CD4-positive, alpha-beta T cell (primary cell): ENCODE results near the gene LAMA2. TPM values are rescaled to one million over a fixed set of nuclear protein-coding genes. Genes with fewer than 3 reads are reported as not detected.

Source experiments
- ATAC-seq: fragments of 200-7000 bp; cut with Tn5 transposase; one replicate; pipeline ENCODE4 v1.10.0; 2022; ENCODE audit warnings: mild to moderate bottlenecking; ENCODE audit not compliant: poor library complexity
- CTCF ChIA-PET: fragments of 350-600 bp; sonication (Branson Sonifier 250); formaldehyde crosslinking; loops from one replicate; lab custom pipeline; 2021; ENCODE audit warnings: antibody characterized with exemption, inconsistent platforms; lab: Charles Lee
- POLR2A ChIA-PET: fragments of 350-600 bp; sonication (Branson Sonifier 250); formaldehyde crosslinking; loops from one replicate; lab custom pipeline; 2021; ENCODE audit warnings: antibody characterized with exemption, inconsistent platforms; lab: Charles Lee
- DNase-seq, 14 experiments: peaks; one replicate each; pipeline ENCODE4 v3.0.0-alpha.2; 2013 to 2020; ENCODE audit warnings: mixed read lengths in 2 of 14
- H3K27ac ChIP-seq, 2 donors: one replicate each; pipeline versions ENCODE4 v1.5.1 to v1.7.0; 2013; ENCODE audit warnings: low read length in 2 of 2, low read depth in 1 of 2, mild to moderate bottlenecking in 1 of 2
- H3K27me3 ChIP-seq, 2 experiments: 1 replicate in 1 of 2; 2 replicates in 1 of 2; pipeline versions ENCODE4 v1.6.1 to v1.7.0; 2013; ENCODE audit warnings: low read length in 2 of 2, control low read depth in 1 of 2, mild to moderate bottlenecking in 1 of 2, moderate library complexity in 1 of 2; ENCODE audit not compliant: insufficient read depth in 2 of 2, control insufficient read depth in 1 of 2
- H3K36me3 ChIP-seq: one replicate; pipeline ENCODE4 v1.6.1; 2013; ENCODE audit warnings: low read length, control low read depth; ENCODE audit not compliant: insufficient read depth
- H3K4me1 ChIP-seq: one replicate; pipeline ENCODE4 v1.6.1; 2013; ENCODE audit warnings: low read length, control low read depth; ENCODE audit not compliant: insufficient read depth
- H3K4me3 ChIP-seq: one replicate; pipeline ENCODE4 v1.5.1; 2013; ENCODE audit warnings: mild to moderate bottlenecking, low read length, moderate library complexity
- H3K9me3 ChIP-seq, 2 experiments: 1 replicate in 1 of 2; 2 replicates in 1 of 2; pipeline versions ENCODE4 v1.6.1 to v1.7.0; 2013; ENCODE audit warnings: low read length in 2 of 2, mild to moderate bottlenecking in 2 of 2, control low read depth in 1 of 2, moderate library complexity in 1 of 2; ENCODE audit not compliant: control insufficient read depth in 1 of 2, insufficient read depth in 1 of 2
- H3K27ac Mint-ChIP-seq: one replicate; pipeline ENCODE4 v1.8.0; 2020; ENCODE audit warnings: mixed read lengths
- H3K27me3 Mint-ChIP-seq: one replicate; pipeline ENCODE4 v1.8.0; 2021; ENCODE audit warnings: mixed read lengths
- H3K36me3 Mint-ChIP-seq: one replicate; pipeline ENCODE4 v1.8.0; 2021; ENCODE audit warnings: low read depth, mixed read lengths
- H3K4me1 Mint-ChIP-seq: one replicate; pipeline ENCODE4 v1.8.0; 2021; ENCODE audit warnings: low read depth, mixed read lengths
- H3K4me3 Mint-ChIP-seq: one replicate; pipeline ENCODE4 v1.8.0; 2020; ENCODE audit warnings: mild to moderate bottlenecking, mixed read lengths
- H3K9me3 Mint-ChIP-seq: one replicate; pipeline ENCODE4 v1.8.0; 2020; ENCODE audit warnings: mixed read lengths
- intact Hi-C, 2 experiments: fragments of 100-400 bp; cut with DNase I in 1 of 2; cut with micrococcal nuclease in 1 of 2; formaldehyde crosslinking; loops; one replicate each; pipeline versions ENCODE4 v1.15.1 to v1.9.0; 2023 to 2025; cut with DNase I, micrococcal nuclease
- polyA plus RNA-seq, 2 donors: library from polyadenylated mRNA; unstranded; fragments of 120-200 nt; gene quantifications; one replicate each; pipeline ENCODE4 v1.2.1, GENCODE V29; 2013
- total RNA-seq, 174 experiments: library from RNA in 2 of 174; stranded (reverse) in 2 of 174; gene quantifications; one replicate each; pipeline ENCODE4 v1.2.3 and lab custom pipeline; 2021 to 2026
- TF ChIP-seq, protein P1 (sequence below): fragments of 200-600 bp; IDR thresholded peaks from one replicate; pipeline ENCODE4 v1.8.0; 2022; ENCODE audit warnings: antibody characterized with exemption, mild to moderate bottlenecking

LAMA2 gene
- total RNA-seq (under 1 TPM; 0.05 to 0.06 TPM), total RNA-seq (lab: John Stamatoyannopoulos, UW) (0.09 to 26.8 (median 1.8) reads per million in 172 experiments)
- 0.77 TPM for polyA plus RNA-seq (2013, experiment 1 of 2)
- 3.7 TPM for polyA plus RNA-seq (2013, experiment 2 of 2)

- Histone ChIP-seq H3K27me3 (peaks cover 9 to 14% of the 10 kb centered on the region in 2 experiments), H3K36me3 (no peaks in the 10 kb centered on the region), H3K27ac (no peak within 1 kb of the TSS), H3K4me3 (no peak within 1 kb of the TSS), H3K9me3 (peaks cover 0 to 5% of the 10 kb centered on the region in 2 experiments), H3K4me1 (peaks cover 8% of the 10 kb centered on the region)
- intact Hi-C loops = no loop called here
- no peak for DNase-seq
- peaks cover 12% of the 10 kb centered on the region for H3K4me1 Mint-ChIP-seq
- H3K4me3 Mint-ChIP-seq = no peak within 1 kb of the TSS
- no peak for ATAC-seq
- TF ChIP-seq, protein P1, sequence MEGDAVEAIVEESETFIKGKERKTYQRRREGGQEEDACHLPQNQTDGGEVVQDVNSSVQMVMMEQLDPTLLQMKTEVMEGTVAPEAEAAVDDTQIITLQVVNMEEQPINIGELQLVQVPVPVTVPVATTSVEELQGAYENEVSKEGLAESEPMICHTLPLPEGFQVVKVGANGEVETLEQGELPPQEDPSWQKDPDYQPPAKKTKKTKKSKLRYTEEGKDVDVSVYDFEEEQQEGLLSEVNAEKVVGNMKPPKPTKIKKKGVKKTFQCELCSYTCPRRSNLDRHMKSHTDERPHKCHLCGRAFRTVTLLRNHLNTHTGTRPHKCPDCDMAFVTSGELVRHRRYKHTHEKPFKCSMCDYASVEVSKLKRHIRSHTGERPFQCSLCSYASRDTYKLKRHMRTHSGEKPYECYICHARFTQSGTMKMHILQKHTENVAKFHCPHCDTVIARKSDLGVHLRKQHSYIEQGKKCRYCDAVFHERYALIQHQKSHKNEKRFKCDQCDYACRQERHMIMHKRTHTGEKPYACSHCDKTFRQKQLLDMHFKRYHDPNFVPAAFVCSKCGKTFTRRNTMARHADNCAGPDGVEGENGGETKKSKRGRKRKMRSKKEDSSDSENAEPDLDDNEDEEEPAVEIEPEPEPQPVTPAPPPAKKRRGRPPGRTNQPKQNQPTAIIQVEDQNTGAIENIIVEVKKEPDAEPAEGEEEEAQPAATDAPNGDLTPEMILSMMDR = no peak
- ChIA-PET CTCF (no interaction called here), POLR2A (no interaction called here)
- H3K36me3 Mint-ChIP-seq = no peaks in the 10 kb centered on the region
- peaks cover 47% of the 10 kb centered on the region for H3K27me3 Mint-ChIP-seq
- no peaks in the 10 kb centered on the region for H3K9me3 Mint-ChIP-seq
- no peak within 1 kb of the TSS for H3K27ac Mint-ChIP-seq
Measured at GRCh38 chr6:128882991-128883611, at the start of gene LAMA2. Gene LAMA2 (plus strand): TSS chr6:128883138. CDS start chr6:128883246, 108 bp downstream.

- no peaks in the 10 kb centered on the region for H3K4me1 ChIP-seq
- H3K36me3 ChIP-seq = no peaks in the 10 kb centered on the region
- TF ChIP-seq, protein P1 = no peak
- no peaks in the 10 kb centered on the region for H3K27me3 Mint-ChIP-seq
- no peak for ATAC-seq
- H3K27ac ChIP-seq = no peak overlapping the region
- intact Hi-C loops = no loop called here
- H3K27ac Mint-ChIP-seq = no peak overlapping the region
- H3K4me1 Mint-ChIP-seq = no peaks in the 10 kb centered on the region
- no peaks in the 10 kb centered on the region for H3K27me3 ChIP-seq
- peaks cover 2% of the 10 kb centered on the region for H3K9me3 Mint-ChIP-seq
- no peaks in the 10 kb centered on the region for H3K36me3 Mint-ChIP-seq
- H3K4me3 ChIP-seq = no peak overlapping the region
- ChIA-PET POLR2A (no interaction called here), CTCF (interaction anchor here (1.5 kb wide), 1 partner anchor 44 kb away, joined by 3 read pairs; no protein-coding TSS in a partner anchor)
- no peaks in the 10 kb centered on the region for H3K9me3 ChIP-seq
- no peak for DNase-seq
- no peak overlapping the region for H3K4me3 Mint-ChIP-seq
Measured at GRCh38 chr6:128836761-128837160, 46.2 kb upstream of the LAMA2 start.

DNA sequence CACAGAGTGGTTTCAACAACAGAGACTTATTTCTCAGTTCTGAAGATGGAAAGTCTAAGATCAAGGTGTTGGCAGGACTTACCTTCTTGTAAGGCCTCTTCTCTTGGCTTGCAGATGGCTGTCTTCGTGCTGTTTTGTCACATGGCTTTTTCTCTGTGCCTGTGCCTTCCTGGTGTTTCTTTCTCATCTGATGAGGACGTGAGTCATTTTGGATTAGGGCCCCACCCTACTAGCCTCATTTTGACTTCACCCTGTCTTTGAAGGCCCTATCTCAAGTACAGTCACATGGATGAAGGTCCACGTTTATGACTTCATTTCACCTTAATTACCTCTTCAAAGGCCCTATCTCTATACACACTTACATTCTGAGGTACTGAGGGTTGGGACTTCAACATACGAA, 41.4 kb upstream of the LAMA2 start:
- ChIA-PET POLR2A (no interaction called here), CTCF (no interaction called here)
- Mint-ChIP-seq H3K9me3 (no peaks in the 10 kb centered on the region), H3K36me3 (no peaks in the 10 kb centered on the region), H3K27me3 (peaks cover 4% of the 10 kb centered on the region), H3K4me3 (no peak overlapping the region), H3K27ac (no peak overlapping the region), H3K4me1 (no peaks in the 10 kb centered on the region)
- Histone ChIP-seq H3K9me3 (no peaks in the 10 kb centered on the region), H3K4me1 (no peaks in the 10 kb centered on the region), H3K4me3 (no peak overlapping the region), H3K27ac (no peak overlapping the region), H3K36me3 (no peaks in the 10 kb centered on the region), H3K27me3 (no peaks in the 10 kb centered on the region)
- no peak for DNase-seq
- TF ChIP-seq, protein P1 = no peak
- intact Hi-C loops = no loop called here
- no peak for ATAC-seq
